GM12801 (cell line): ENCODE data around the gene CDK6.

Source experiments
- CTCF ChIP-seq: IDR thresholded peaks from one replicate; pipeline ENCODE4 v1.5.1; 2011; ENCODE audit warnings: control low read depth; ENCODE audit not compliant: insufficient read length; ENCODE audit errors: extremely low read depth

CDK6 gene

GRCh38 chr7:92609921-92610518 is 226.4 kb downstream of the CDK6 start:
- no peak for TF ChIP-seq CTCF

- no peak for TF ChIP-seq CTCF
Observed at GRCh38 chr7:92608380-92609322, 227.7 kb downstream of the CDK6 start.

- no peak for TF ChIP-seq CTCF
Observed at GRCh38 chr7:92606985-92607384, 229.4 kb downstream of the CDK6 start.

GRCh38 chr7:92603089-92603445 is 233.3 kb downstream of the CDK6 start:
- no peak for TF ChIP-seq CTCF

GRCh38 chr7:92602352-92603088 is 233.9 kb downstream of the CDK6 start:
- TF ChIP-seq CTCF: no peak

- no peak for TF ChIP-seq CTCF
Observed at GRCh38 chr7:92598310-92598981, 237.9 kb downstream of the CDK6 start.

- no peak for TF ChIP-seq CTCF
Observed at GRCh38 chr7:92595281-92595680, 241.1 kb downstream of the CDK6 start.
